ENCODE measurements around the gene HRAS. TPM values are rescaled to one million over a fixed set of nuclear protein-coding genes. Genes with fewer than 3 reads are reported as not detected.
"Not testable (repeated sequence)": the region's sequence is repeated elsewhere in the genome, so short reads cannot be mapped to it uniquely, and the experiment has no call there.

HRAS gene
- total RNA-seq, 4 donors from 2014 or later: 82.9 to 131 (median 96.2) TPM

- no peak overlapping the region for H3K4me3 ChIP-seq
Observed at GRCh38 chr11:526192-526591, 9.2 kb downstream of the HRAS start.

DNA sequence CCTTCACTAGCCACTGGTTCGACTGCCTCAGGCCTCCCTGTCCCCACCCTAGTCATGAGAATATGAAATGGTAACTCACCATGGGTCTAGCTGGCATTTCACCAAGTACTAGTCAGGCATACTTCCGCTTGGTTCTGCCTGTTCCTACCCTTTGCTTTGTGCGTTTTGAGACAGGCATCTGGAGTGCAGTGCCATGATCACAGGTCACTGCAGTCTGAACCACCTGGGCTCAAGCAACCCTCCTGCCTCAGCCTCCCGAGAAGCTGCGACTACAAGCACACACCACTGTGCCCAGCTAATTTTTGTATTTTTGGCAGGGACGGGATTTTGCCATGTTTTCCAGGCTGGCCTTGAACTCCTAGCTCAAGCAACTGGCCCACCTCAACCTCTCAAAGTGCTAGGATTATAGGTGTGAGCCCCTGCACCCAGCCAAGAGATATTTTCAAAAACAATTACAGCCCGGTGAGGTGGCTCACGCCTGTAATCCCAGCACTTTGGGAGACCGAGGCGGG, 14.1 kb downstream of the HRAS start:
- 92% methylated on average over 10 of the region's 10 CpGs for WGBS
- H3K4me1 ChIP-seq: peaks cover 7% of the 10 kb centered on the region
- H3K27ac ChIP-seq: no peak overlapping the region
- no peaks in the 10 kb centered on the region for H3K9me3 ChIP-seq
- TF ChIP-seq POLR2A (IDR thresholded peaks at IDR 0.05) (no peak), CTCF (IDR thresholded peaks at IDR 0.05) (no peak), POLR2AphosphoS5 (IDR thresholded peaks at IDR 0.05) (no peak), EP300 (IDR thresholded peaks at IDR 0.05) (no peak)
- H3K36me3 ChIP-seq: no peaks in the 10 kb centered on the region
- no peaks in the 10 kb centered on the region for H3K27me3 ChIP-seq
- no peak for DNase-seq (ENCODE audit: low spot score in 2 of 2)
- no peak overlapping the region for H3K4me3 ChIP-seq

More at GRCh38 chr11:526192-526591, 9.2 kb downstream of the HRAS start:
- DNase-seq (ENCODE audit: low spot score in 2 of 2): no peak
- no peak for TF ChIP-seq POLR2AphosphoS5 (IDR thresholded peaks at IDR 0.05)
- no peak for TF ChIP-seq EP300 (IDR thresholded peaks at IDR 0.05)
- TF ChIP-seq POLR2A (IDR thresholded peaks at IDR 0.05): no peak
- no peak for TF ChIP-seq CTCF (IDR thresholded peaks at IDR 0.05)
- H3K4me1 ChIP-seq: no peaks in the 10 kb centered on the region
- H3K9me3 ChIP-seq: no peaks in the 10 kb centered on the region
- 46% methylated on average over 13 of the region's 17 CpGs for WGBS
- H3K27ac ChIP-seq: no peak overlapping the region
- no peaks in the 10 kb centered on the region for H3K27me3 ChIP-seq
- peaks cover 6% of the 10 kb centered on the region for H3K36me3 ChIP-seq

GRCh38 chr11:520428-521176, 14.8 kb downstream of the HRAS start:
- Histone ChIP-seq H3K9me3 (no peaks in the 10 kb centered on the region), H3K4me1 (peaks cover 7% of the 10 kb centered on the region), H3K27me3 (no peaks in the 10 kb centered on the region), H3K36me3 (no peaks in the 10 kb centered on the region), H3K4me3 (no peak overlapping the region), H3K27ac (no peak overlapping the region)
- WGBS: 95% methylated on average over 35 of the region's 39 CpGs
- DNase-seq (ENCODE audit: low spot score in 2 of 2): peak in 1 of 2 donors; percentile 71
- TF ChIP-seq EP300 (IDR thresholded peaks at IDR 0.05) (no peak), POLR2A (IDR thresholded peaks at IDR 0.05) (no peak), POLR2AphosphoS5 (IDR thresholded peaks at IDR 0.05) (no peak), CTCF (IDR thresholded peaks at IDR 0.05) (no peak)

DNA sequence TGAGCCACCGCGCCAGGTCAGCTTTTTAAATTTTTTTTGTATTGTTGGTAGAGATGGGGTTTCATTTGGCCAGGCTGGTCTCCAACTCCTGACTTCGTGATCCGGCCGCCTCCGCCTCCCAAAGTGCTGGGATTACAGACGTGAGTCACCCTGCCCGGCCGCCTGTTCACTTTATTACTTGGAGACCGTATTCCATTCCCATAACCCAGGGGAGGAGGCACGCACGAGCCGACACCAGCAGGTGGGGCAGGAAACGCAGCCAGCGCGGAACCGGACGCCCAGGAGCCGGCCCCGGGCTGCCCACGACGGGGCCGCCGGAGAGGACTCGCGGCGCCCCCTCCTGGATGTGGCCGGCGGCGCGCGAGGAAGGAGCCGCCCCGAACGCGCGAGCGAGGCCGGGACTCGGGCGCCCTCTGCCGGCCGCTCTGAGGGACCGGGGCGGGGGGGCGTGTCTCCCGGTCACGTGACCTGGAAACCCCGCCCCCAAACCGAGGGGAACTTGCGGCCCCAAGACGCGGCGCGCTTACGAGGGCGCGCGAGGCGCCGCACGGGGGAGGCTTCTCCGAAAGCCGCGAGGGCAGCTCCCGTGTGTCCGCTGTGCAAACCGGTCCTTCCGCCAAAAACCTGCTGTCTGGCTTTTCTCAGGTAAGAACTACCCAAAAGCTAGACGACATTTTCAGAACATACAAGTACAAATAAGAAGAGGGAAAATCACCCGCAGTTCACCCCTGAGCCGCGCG, 16.7 kb downstream of the HRAS start:
- WGBS: 21% methylated on average over 17 of the region's 74 CpGs
- H3K9me3 ChIP-seq: no peaks in the 10 kb centered on the region
- H3K27me3 ChIP-seq: no peaks in the 10 kb centered on the region
- H3K36me3 ChIP-seq: peaks cover 3% of the 10 kb centered on the region
- TF ChIP-seq CTCF (IDR thresholded peaks at IDR 0.05): peak; percentile 100
- TF ChIP-seq EP300 (IDR thresholded peaks at IDR 0.05): no peak
- peak overlapping the region; percentile 22 for H3K4me3 ChIP-seq
- H3K27ac ChIP-seq: peak overlapping the region; percentile 72
- peak; percentile 96 for DNase-seq (ENCODE audit: low spot score in 2 of 2)
- peaks cover 12% of the 10 kb centered on the region for H3K4me1 ChIP-seq

DNA sequence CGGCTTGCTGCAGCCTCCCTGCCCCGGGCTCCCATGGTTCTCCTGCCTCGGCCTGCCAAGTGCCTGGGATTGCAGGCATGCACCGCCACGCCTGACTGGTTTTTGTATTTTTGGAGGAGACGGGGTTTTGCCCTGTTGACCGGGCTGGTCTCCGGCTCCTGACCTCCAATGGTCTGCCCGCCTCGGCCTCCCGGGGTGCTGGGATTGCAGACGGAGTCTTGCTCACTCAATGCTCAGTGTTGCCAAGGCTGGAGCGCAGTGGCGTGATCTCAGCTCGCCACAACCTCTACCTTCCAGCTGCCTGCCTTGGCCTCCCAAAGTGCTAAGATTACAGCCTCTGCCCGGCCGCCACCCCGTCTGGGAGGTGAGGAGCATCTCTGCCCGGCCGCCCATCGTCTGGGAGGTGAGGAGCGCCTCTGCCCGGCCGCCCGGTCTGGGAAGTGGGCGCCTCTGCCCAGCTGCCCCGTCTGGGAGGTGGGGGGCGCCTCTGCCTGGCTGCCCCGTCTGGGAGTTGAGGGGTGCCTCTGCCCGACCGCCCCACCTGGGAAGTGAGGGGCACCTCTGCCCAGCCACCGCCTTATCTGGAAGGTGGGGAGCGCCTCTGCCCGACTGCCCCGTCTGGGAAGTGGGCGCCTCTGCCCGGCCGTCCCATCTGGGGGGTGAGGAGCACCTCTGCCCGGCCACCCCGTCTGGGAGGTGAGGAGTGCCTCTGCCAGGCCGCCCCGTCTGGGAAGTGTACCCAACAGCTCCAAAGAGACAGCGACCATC, 18.3 kb downstream of the HRAS start:
- Histone ChIP-seq H3K4me1 (peaks cover 12% of the 10 kb centered on the region), H3K36me3 (peaks cover 10% of the 10 kb centered on the region)
- 94% methylated on average over 25 of the region's 43 CpGs for WGBS
- H3K27me3 ChIP-seq, H3K9me3 ChIP-seq, H3K4me3 ChIP-seq, H3K27ac ChIP-seq: not testable (repeated sequence)
- DNase-seq (ENCODE audit: low spot score in 2 of 2): peak; percentile 71 to 80
